SIG-M5 treated with dmso at 0.1 percent for 504 hours (cell line): ENCODE results near the gene ATG9B.

Experiments used
- DNase-seq: peaks from one replicate; lab custom pipeline; 2025; ENCODE audit not compliant: unreplicated experiment; lab: John Stamatoyannopoulos, UW

Gene ATG9B, protein sequence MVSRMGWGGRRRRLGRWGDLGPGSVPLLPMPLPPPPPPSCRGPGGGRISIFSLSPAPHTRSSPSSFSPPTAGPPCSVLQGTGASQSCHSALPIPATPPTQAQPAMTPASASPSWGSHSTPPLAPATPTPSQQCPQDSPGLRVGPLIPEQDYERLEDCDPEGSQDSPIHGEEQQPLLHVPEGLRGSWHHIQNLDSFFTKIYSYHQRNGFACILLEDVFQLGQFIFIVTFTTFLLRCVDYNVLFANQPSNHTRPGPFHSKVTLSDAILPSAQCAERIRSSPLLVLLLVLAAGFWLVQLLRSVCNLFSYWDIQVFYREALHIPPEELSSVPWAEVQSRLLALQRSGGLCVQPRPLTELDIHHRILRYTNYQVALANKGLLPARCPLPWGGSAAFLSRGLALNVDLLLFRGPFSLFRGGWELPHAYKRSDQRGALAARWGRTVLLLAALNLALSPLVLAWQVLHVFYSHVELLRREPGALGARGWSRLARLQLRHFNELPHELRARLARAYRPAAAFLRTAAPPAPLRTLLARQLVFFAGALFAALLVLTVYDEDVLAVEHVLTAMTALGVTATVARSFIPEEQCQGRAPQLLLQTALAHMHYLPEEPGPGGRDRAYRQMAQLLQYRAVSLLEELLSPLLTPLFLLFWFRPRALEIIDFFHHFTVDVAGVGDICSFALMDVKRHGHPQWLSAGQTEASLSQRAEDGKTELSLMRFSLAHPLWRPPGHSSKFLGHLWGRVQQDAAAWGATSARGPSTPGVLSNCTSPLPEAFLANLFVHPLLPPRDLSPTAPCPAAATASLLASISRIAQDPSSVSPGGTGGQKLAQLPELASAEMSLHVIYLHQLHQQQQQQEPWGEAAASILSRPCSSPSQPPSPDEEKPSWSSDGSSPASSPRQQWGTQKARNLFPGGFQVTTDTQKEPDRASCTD

GRCh38 chr7:151024435-151025056 lies at the start of gene ATG9B:
TSS of gene ATG9B (minus strand) at chr7:151024494. CDS start at chr7:151024423, 71 bp downstream.
- peak; percentile 28 for DNase-seq

- DNase-seq, result no peak
These were observed 49.7 kb upstream of the ATG9B start for GRCh38 chr7:151073990-151074389.

DNA sequence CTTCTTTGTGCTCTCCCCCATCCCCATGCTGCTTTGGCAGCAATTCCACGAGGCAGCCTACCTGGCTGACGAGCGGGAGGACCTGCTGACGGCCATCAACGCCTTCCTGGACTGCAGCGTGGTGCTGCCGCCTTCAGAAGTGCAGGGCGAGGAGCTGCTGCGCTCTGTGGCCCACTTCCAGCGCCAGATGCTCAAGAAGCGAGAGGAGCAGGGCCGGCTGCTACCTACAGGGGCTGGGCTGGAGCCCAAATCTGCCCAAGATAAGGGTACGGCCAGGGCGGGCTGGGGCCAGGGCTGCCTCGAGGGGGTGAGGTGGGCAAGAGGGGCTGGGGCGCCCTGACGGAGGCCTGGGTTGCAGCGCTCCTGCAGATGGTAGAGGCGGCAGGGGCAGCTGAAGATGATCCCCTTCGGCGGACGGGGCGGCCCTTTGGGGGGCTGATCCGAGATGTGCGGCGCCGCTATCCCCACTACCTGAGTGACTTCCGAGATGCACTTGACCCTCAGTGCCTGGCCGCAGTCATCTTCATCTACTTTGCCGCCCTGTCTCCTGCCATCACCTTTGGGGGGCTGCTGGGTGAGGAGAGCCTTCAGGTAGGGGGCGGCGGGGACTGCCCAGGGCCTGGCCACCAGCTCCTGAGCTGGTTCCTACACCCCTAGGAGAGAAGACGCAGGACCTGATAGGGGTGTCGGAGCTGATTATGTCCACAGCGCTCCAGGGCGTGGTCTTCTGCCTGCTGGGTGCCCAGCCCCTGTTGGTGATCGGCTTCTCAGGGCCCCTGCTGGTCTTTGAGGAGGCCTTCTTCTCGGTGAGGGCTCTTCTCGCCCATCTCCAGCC lies 47.0 kb upstream of the ATG9B start:
- no peak for DNase-seq

- DNase-seq, result no peak
These were observed 46.3 kb upstream of the ATG9B start for GRCh38 chr7:151070574-151070960.

DNA sequence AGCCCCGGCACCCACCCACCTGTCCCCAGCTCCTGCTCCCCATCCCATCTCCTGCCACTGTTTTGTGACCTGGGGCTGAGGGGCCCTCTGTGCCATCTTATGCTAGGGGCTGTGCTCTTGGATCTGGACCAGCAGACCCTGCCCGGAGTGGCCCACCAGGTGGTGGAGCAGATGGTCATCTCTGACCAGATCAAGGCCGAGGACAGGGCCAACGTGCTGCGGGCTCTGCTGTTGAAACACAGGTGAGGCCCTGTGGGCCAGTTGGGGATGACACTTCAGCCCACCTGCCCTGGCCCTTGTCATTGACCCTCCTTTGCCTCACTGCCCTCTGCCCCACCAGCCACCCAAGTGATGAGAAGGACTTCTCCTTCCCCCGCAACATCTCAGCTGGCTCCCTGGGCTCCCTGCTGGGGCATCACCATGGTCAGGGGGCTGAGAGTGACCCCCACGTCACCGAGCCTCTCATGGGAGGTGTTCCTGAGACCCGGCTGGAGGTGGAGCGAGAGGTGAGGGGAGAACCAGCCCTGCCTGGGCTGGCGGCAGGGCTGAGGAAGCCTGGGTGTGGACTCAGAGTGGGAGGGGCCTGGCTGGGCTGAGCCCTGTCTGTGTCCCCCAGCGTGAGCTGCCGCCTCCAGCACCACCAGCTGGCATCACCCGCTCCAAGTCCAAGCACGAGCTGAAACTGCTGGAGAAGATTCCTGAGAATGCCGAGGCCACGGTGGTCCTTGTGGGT lies 45.7 kb upstream of the ATG9B start:
- DNase-seq, result no peak

DNA sequence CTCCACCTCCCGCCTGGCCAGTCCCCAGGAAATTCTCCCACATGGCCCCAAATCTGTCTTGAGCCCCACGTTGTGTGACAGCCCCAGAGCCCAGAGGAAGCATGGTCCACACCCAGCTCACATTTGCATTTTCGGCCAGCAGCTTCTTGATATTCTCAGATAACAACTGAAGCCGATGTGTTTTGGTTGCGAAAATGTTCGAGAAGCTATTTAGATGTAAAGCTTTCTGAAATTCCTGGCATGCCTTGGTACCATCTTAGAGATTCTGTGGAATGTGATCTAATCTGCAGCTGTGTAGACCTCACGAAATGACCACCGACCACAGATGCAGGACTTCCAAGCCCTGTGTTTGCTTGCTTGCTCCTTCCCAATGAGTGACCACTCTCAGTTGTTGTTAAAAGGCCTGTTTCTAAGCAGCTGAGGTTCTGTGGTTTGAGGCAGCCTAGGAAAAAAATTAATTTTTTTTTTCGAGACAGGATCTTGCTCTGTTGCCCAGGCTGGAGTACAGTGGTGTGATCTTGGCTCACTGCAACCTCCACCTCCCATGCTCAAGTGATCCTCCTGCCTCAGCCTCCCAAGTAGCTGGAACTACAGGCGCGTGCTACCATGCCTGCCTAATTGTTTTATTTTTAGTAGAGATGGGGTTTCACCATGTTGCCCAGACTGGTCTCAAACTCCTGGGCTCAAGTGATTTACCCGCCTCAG lies 43.9 kb upstream of the ATG9B start:
- no peak for DNase-seq

DNA sequence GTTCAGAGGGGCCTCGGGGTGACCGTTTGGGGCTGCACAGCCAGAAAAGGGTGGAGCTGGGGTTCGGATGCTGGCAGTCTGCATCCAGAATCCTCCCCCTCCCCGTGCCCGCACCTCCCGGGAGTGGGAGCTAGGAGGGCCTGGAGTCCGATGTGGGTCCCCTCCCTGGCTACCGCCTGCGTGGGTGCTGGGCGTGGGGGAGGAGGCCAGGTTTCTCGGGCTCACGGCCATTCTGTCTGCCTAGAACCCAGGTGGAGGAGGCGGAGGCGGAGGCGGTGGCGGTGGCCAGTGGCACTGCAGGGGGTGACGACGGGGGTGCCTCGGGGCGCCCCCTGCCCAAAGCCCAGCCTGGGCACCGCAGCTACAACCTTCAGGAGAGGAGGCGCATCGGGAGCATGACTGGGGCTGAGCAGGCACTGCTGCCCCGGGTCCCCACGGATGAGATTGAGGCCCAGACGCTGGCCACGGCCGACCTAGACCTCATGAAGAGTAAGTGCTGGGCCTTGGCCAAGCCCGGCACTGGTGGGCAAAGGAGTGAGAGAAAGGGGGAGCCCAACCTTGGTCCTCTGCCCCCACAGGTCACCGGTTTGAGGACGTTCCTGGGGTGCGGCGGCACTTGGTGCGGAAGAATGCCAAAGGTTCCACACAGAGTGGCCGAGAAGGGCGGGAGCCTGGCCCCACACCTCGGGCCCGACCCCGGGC lies 42.1 kb upstream of the ATG9B start:
- no peak for DNase-seq

GRCh38 chr7:151065516-151065915 lies 41.2 kb upstream of the ATG9B start:
- no peak for DNase-seq

DNA sequence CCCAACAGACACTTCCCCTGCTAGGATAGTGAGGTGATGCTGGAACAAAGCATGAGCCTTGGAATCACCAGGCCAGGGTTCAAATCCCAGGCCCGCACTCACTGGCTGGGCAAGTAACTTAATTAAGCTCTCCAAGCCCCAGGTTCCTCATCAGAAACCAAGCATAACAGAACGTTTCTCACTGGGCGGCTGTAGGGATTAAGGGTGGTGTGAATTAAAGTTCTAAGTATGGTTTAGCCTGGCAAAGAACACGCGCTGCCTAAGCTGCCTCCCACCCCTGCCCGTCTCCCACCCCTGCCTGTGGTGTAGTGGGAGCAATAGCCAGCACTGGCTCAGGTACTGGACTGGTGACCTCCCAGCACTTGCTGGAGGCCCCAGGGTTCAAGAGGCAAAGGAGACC lies 40.7 kb upstream of the ATG9B start:
- DNase-seq, result no peak

- no peak for DNase-seq
These were observed 40.2 kb upstream of the ATG9B start for GRCh38 chr7:151064454-151064853.

- DNase-seq, result no peak
These were observed 38.9 kb upstream of the ATG9B start for GRCh38 chr7:151063212-151063561.

DNA sequence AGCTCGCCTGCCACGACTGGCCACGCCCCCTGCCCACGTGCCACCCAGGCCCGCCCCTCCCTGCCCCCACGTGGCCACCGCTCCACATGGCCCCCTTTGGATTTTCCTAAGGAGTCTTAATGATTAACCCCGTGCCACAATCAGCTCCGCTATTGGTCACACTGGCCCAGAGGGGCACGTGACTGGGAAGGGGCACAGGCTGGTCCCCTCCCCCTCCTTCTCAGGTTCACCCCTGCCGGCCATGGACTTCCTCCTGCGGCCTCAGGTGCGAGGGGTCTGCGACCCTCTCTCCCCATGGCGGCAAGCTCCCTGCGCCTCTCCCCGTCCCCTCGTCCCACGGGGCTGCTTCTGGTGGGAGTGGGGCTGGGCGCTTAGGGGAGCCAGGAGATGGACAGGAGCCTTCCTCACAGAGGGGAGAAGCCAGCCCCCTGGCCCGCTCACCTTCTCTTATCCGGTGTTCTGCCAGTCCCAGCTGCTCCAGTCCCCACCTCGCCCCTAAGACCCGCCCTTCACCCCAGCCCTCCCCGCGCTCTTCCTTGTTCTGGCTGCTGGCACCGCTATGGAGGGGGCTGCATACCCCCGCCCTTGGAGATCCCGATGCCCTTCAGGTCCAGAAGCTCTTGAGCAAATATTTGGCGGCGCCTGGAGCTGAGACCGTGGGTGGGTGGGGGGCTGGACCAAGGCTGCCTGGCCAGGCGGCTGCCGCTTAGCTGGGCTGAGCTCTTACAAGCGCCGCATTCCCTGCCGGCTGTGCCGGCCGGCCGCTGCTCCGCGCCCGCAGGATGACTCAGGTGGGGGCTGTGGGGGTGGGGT lies 38.3 kb upstream of the ATG9B start:
- DNase-seq, result no peak

GRCh38 chr7:151062111-151062398 lies 37.8 kb upstream of the ATG9B start:
- DNase-seq, result no peak

- no peak for DNase-seq
These were observed 37.2 kb upstream of the ATG9B start for GRCh38 chr7:151061213-151062110.

GRCh38 chr7:151060416-151061212 lies 36.3 kb upstream of the ATG9B start:
- DNase-seq, result peak; percentile 21

DNA sequence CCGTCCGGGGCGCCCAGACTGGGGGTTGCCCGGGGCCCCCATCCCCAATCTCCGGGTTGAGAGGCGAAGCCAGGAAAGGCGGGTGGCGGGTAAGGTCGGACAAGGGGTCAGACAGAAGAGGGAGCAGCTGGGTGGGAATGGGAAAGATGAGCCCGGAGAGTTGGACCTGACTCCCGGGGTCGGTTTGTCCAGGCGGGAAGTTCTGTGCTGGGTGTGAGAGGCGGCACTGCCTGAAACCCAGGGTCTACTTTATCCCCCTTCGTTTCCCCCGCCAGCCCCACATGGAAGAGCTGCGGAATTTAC lies 35.8 kb upstream of the ATG9B start:
- no peak for DNase-seq
